IMR-90 (cell line): ENCODE data around the gene FBXW2. TPM values are rescaled to one million over a fixed set of nuclear protein-coding genes. Genes with fewer than 3 reads are reported as not detected.

Experiments
- ATAC-seq: fragments of 200-7000 bp; cut with Tn5 transposase; 2 replicates; pipeline ENCODE4 v1.9.1; 2020; ENCODE audit warnings: low read depth, mild to moderate bottlenecking, moderate library complexity
- BruUV-seq: library from RNA; stranded (reverse); fragments of 400-500 nt; replicated peaks from 2 replicates; lab custom pipeline; 2021; lab: Mats Ljungman, UMichigan
- CTCF ChIA-PET: fragments of 300-600 bp; formaldehyde crosslinking; extraction: SDS; loops from one replicate; lab custom pipeline; 2021; ENCODE audit warnings: antibody characterized with exemption; lab: Yijun Ruan, JAX
- POLR2A ChIA-PET: fragments of 300-600 bp; sonication (Branson Sonifier 250); formaldehyde crosslinking; loops from one replicate; lab custom pipeline; 2022; ENCODE audit warnings: antibody characterized with exemption; ENCODE audit not compliant: unreplicated experiment; lab: Charles Lee
- DNase-seq: peaks from one replicate; pipeline ENCODE4 v3.0.0; 2013
- H2AFZ ChIP-seq: replicated peaks from 2 replicates; pipeline ENCODE3; 2013; ENCODE audit warnings: low read length, mild to moderate bottlenecking; ENCODE audit not compliant: poor library complexity
- H2AK5ac ChIP-seq: 2 replicates; pipeline ENCODE4 v1.6.1; 2013; ENCODE audit warnings: low read depth, low read length, inconsistent platforms
- H2AK9ac ChIP-seq: replicated peaks from 2 replicates; pipeline ENCODE3; 2013; ENCODE audit warnings: mild to moderate bottlenecking, low read depth, low read length, moderate library complexity; ENCODE audit not compliant: poor library complexity
- H2BK120ac ChIP-seq: 2 replicates; pipeline ENCODE4 v1.6.1; 2013; ENCODE audit warnings: low read depth, low read length, inconsistent platforms
- H2BK15ac ChIP-seq: 3 replicates; pipeline ENCODE4 v1.6.1; 2013; ENCODE audit warnings: low read depth, low read length, inconsistent platforms
- H2BK20ac ChIP-seq: 2 replicates; pipeline ENCODE4 v1.6.1; 2013; ENCODE audit warnings: low read depth, mild to moderate bottlenecking, inconsistent platforms, low read length, moderate library complexity
- H2BK5ac ChIP-seq: 2 replicates; pipeline ENCODE4 v1.6.1; 2013; ENCODE audit warnings: mild to moderate bottlenecking, low read depth, low read length, inconsistent platforms; ENCODE audit not compliant: poor library complexity, severe bottlenecking
- H3K14ac ChIP-seq: replicated peaks from 2 replicates; pipeline ENCODE4 v1.6.1; 2013; ENCODE audit warnings: low read depth, low read length, inconsistent platforms
- H3K18ac ChIP-seq: 2 replicates; pipeline ENCODE4 v1.6.1; 2013; ENCODE audit warnings: low read depth, low read length, control low read depth
- H3K23ac ChIP-seq: 2 replicates; pipeline ENCODE4 v1.6.1; 2013; ENCODE audit warnings: low read depth, low read length, inconsistent platforms
- H3K27ac ChIP-seq: 2 replicates; pipeline ENCODE4 v1.5.1; 2013; ENCODE audit warnings: mild to moderate bottlenecking, control low read depth, low read length; ENCODE audit not compliant: insufficient read depth
- H3K27me3 ChIP-seq: 2 replicates; pipeline ENCODE4 v1.6.1; 2013; ENCODE audit warnings: low read length; ENCODE audit not compliant: control insufficient read depth, insufficient read depth
- H3K36me3 ChIP-seq: 2 replicates; pipeline ENCODE4 v1.6.1; 2013; ENCODE audit warnings: low read length, mixed read lengths; ENCODE audit not compliant: control insufficient read depth, insufficient read depth
- H3K4ac ChIP-seq: 2 replicates; pipeline ENCODE4 v1.6.1; 2013; ENCODE audit warnings: low read depth, low read length, inconsistent platforms
- H3K4me1 ChIP-seq: 2 replicates; pipeline ENCODE4 v1.6.1; 2013; ENCODE audit warnings: low read length, mixed read lengths; ENCODE audit not compliant: control insufficient read depth, insufficient read depth
- H3K4me2 ChIP-seq: 2 replicates; pipeline ENCODE4 v1.6.1; 2013; ENCODE audit warnings: low read depth, mild to moderate bottlenecking, control low read depth, low read length, moderate library complexity
- H3K4me3 ChIP-seq: 2 replicates; pipeline ENCODE4 v1.5.1; 2013; ENCODE audit warnings: low read depth, mild to moderate bottlenecking, control low read depth, low read length, moderate library complexity; ENCODE audit not compliant: insufficient read depth
- H3K56ac ChIP-seq: 2 replicates; pipeline ENCODE4 v1.6.1; 2013; ENCODE audit warnings: low read length, inconsistent platforms; ENCODE audit not compliant: insufficient read depth; ENCODE audit errors: extremely low read depth
- H3K79me1 ChIP-seq, 2 experiments: 2 replicates each; pipeline ENCODE4 v1.6.1; 2013; ENCODE audit warnings: low read length in 2 of 2, inconsistent platforms in 1 of 2, low read depth in 1 of 2
- H3K9ac ChIP-seq: 2 replicates; pipeline ENCODE4 v1.6.1; 2013; ENCODE audit warnings: low read depth, low read length, control low read depth
- H3K9me1 ChIP-seq: 2 replicates; pipeline ENCODE4 v1.6.1; 2013; ENCODE audit warnings: low read length, inconsistent platforms; ENCODE audit not compliant: insufficient read depth
- H3K9me3 ChIP-seq: 2 replicates; pipeline ENCODE4 v1.6.1; 2013; ENCODE audit warnings: low read length; ENCODE audit not compliant: control insufficient read depth, insufficient read depth
- H4K20me1 ChIP-seq: 2 replicates; pipeline ENCODE4 v1.6.1; 2013; ENCODE audit warnings: low read length, inconsistent platforms; ENCODE audit not compliant: insufficient read depth
- H4K5ac ChIP-seq: 2 replicates; pipeline ENCODE4 v1.6.1; 2013; ENCODE audit warnings: mild to moderate bottlenecking, low read depth, low read length, control low read depth
- H4K8ac ChIP-seq, 2 experiments: 2 replicates each; pipeline ENCODE4 v1.6.1; 2013; ENCODE audit warnings: low read depth in 2 of 2, low read length in 2 of 2, control low read depth in 1 of 2, inconsistent platforms in 1 of 2
- H4K91ac ChIP-seq: 2 replicates; pipeline ENCODE4 v1.6.1; 2013; ENCODE audit warnings: low read depth, low read length, inconsistent platforms; ENCODE audit not compliant: insufficient read depth
- BHLHE40 ChIP-seq: fragments of 150-350 bp; IDR thresholded peaks from 2 replicates; pipeline ENCODE4 v1.6.1; 2016; ENCODE audit warnings: mild to moderate bottlenecking, low read depth, low read length
- CEBPB ChIP-seq: IDR thresholded peaks from 2 replicates; pipeline ENCODE4 v1.6.1; 2012; ENCODE audit warnings: low read depth, low read length, improper control_type of control experiment
- CHD1 ChIP-seq: IDR thresholded peaks from 2 replicates; pipeline ENCODE4 v1.6.1; 2012; ENCODE audit warnings: low read depth, low read length, improper control_type of control experiment
- FOS ChIP-seq: fragments of 150-350 bp; IDR thresholded peaks from 2 replicates; pipeline ENCODE4 v1.6.1; 2016; ENCODE audit warnings: low read depth, low read length
- MAFK ChIP-seq: IDR thresholded peaks from 2 replicates; pipeline ENCODE4 v1.6.1; 2012; ENCODE audit warnings: low read depth, low read length, improper control_type of control experiment
- MAZ ChIP-seq: IDR thresholded peaks from 2 replicates; pipeline ENCODE4 v1.6.1; 2012; ENCODE audit warnings: low read depth, mild to moderate bottlenecking, low read length, improper control_type of control experiment, moderate library complexity, borderline replicate concordance
- MXI1 ChIP-seq: IDR thresholded peaks from 2 replicates; pipeline ENCODE4 v1.6.1; 2012; ENCODE audit warnings: low read depth, mild to moderate bottlenecking, low read length, moderate library complexity, borderline replicate concordance
- NFE2L2 ChIP-seq: fragments of 150-350 bp; IDR thresholded peaks from 2 replicates; pipeline ENCODE4 v1.6.1; 2016; ENCODE audit warnings: low read depth, mild to moderate bottlenecking, low read length
- POLR2A ChIP-seq: IDR thresholded peaks from 2 replicates; pipeline ENCODE4 v1.6.1; 2012; ENCODE audit warnings: mild to moderate bottlenecking, low read depth, low read length
- RAD21 ChIP-seq: IDR thresholded peaks from 2 replicates; pipeline ENCODE4 v1.6.1; 2012; ENCODE audit warnings: low read length, improper control_type of control experiment
- RCOR1 ChIP-seq: IDR thresholded peaks from 2 replicates; pipeline ENCODE4 v1.6.1; 2012; ENCODE audit warnings: mild to moderate bottlenecking, low read length, improper control_type of control experiment; ENCODE audit not compliant: insufficient replicate concordance
- RFX5 ChIP-seq: IDR thresholded peaks from 2 replicates; pipeline ENCODE4 v1.8.0; 2012; ENCODE audit warnings: low read depth, mild to moderate bottlenecking, low read length, moderate library complexity
- SMC3 ChIP-seq: fragments of 150-350 bp; IDR thresholded peaks from 2 replicates; pipeline ENCODE4 v1.6.1; 2016; ENCODE audit warnings: low read depth, mild to moderate bottlenecking, antibody characterized with exemption, low read length, moderate library complexity
- WGBS, 2 experiments: methylation state at CpG; one replicate each; pipeline versions ENCODE4 v1.1.5 to v1.1.7; 2013; ENCODE audit warnings: missing lambda C conversion rate in 2 of 2; ENCODE audit not compliant: insufficient read length in 1 of 2; ENCODE audit errors: extremely low coverage in 2 of 2; 5-methylcytosine and 5-hydroxymethylcytosine counted together
- dilution Hi-C: fragments of 300-500 bp; cut with HindIII; formaldehyde crosslinking; loops from one replicate; pipeline ENCODE4 v1.14.3; 2018; ENCODE audit warnings: low sequenced_read_pairs; ENCODE audit not compliant: unreplicated experiment
- in situ Hi-C: fragments of 300-500 bp; cut with MboI; formaldehyde crosslinking; loops from 3 replicates; pipeline ENCODE4 v1.14.3; 2019; ENCODE audit warnings: low sequenced_read_pairs, inconsistent platforms, mixed read lengths
- intact Hi-C: fragments of 100-400 bp; cut with micrococcal nuclease; formaldehyde crosslinking; loops from 2 replicates; pipeline ENCODE4 v1.10.0; 2022
- polyA plus RNA-seq, 3 experiments: library from polyadenylated mRNA; depleted of rRNA; stranded (reverse); fragments of >200 nt; gene quantifications; 2 replicates each; pipeline ENCODE4 v1.2.3, GENCODE V29; 2012; ENCODE audit warnings: low replicate concordance in 1 of 3
- total RNA-seq: library from RNA; depleted of rRNA; stranded (reverse); fragments of >200 nt; gene quantifications from 2 replicates; pipeline ENCODE4 v1.2.3, GENCODE V29; 2012
- TF ChIP-seq, protein P1 (sequence below): fragments of 150-350 bp; IDR thresholded peaks from 2 replicates; pipeline ENCODE4 v1.6.1; 2016; ENCODE audit warnings: low read depth, mild to moderate bottlenecking, low read length, moderate library complexity, borderline replicate concordance
- TF ChIP-seq, protein P2 (sequence below): conservative IDR thresholded peaks from 2 replicates; pipeline ENCODE4 v1.5.1; 2012; ENCODE audit warnings: mild to moderate bottlenecking, low read depth, low read length, improper control_type of control experiment
- TF ChIP-seq, protein P3 (sequence below): fragments of 150-350 bp; IDR thresholded peaks from 2 replicates; pipeline ENCODE4 v1.6.1; 2017; ENCODE audit warnings: mild to moderate bottlenecking, antibody characterized with exemption, low read length, low read depth

Gene FBXW2
- total and polyA plus RNA-seq, 2 of the 4 experiments (the other 2 are of a cell fraction): 27.1 to 43.5 TPM

DNA sequence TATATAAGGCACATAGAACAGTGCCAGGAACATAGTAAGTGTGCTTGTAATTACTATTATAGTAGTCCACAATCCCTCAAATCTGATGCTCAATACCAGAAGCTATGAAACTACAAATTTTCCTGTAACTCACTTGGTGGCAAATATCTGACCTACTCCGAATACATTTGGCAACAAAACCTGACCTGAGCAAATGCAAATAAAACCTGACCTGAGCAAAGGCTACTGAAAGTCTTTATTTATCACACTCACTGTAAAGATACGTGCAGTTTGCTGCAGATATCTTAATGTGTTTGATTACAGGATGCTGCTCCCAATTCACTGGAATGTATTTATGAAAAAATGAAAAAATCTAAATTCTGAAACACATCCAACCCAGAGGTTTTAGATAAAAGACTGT lies 86.0 kb downstream of the FBXW2 start:
- H4K91ac ChIP-seq: no peak overlapping the region
- H3K4ac ChIP-seq: no peak overlapping the region
- no peak overlapping the region for H3K4me3 ChIP-seq
- H3K18ac ChIP-seq: no peak overlapping the region
- no peak overlapping the region for H2BK5ac ChIP-seq
- H3K56ac ChIP-seq: no peak overlapping the region
- dilution Hi-C loops (no loop called here), intact Hi-C loops (no loop called here), in situ Hi-C loops (no loop called here)
- no peak overlapping the region for H4K8ac ChIP-seq
- H3K36me3 ChIP-seq: no peaks in the 10 kb centered on the region
- H3K9me1 ChIP-seq: peaks cover 3% of the 10 kb centered on the region; the same call in 1 of the 2 replicates
- no peak overlapping the region for H4K5ac ChIP-seq
- H3K4me1 ChIP-seq: peaks cover 5% of the 10 kb centered on the region
- TF ChIP-seq MXI1 (no peak), SMC3 (no peak), MAFK (no peak), MAZ (no peak), CEBPB (no peak), FOS (no peak), CHD1 (no peak), NFE2L2 (no peak), RCOR1 (no peak), BHLHE40 (no peak), RFX5 (no peak), RAD21 (no peak), POLR2A (no peak)
- TF ChIP-seq, protein P1, sequence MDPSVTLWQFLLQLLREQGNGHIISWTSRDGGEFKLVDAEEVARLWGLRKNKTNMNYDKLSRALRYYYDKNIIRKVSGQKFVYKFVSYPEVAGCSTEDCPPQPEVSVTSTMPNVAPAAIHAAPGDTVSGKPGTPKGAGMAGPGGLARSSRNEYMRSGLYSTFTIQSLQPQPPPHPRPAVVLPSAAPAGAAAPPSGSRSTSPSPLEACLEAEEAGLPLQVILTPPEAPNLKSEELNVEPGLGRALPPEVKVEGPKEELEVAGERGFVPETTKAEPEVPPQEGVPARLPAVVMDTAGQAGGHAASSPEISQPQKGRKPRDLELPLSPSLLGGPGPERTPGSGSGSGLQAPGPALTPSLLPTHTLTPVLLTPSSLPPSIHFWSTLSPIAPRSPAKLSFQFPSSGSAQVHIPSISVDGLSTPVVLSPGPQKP: no peak
- TF ChIP-seq, protein P2, sequence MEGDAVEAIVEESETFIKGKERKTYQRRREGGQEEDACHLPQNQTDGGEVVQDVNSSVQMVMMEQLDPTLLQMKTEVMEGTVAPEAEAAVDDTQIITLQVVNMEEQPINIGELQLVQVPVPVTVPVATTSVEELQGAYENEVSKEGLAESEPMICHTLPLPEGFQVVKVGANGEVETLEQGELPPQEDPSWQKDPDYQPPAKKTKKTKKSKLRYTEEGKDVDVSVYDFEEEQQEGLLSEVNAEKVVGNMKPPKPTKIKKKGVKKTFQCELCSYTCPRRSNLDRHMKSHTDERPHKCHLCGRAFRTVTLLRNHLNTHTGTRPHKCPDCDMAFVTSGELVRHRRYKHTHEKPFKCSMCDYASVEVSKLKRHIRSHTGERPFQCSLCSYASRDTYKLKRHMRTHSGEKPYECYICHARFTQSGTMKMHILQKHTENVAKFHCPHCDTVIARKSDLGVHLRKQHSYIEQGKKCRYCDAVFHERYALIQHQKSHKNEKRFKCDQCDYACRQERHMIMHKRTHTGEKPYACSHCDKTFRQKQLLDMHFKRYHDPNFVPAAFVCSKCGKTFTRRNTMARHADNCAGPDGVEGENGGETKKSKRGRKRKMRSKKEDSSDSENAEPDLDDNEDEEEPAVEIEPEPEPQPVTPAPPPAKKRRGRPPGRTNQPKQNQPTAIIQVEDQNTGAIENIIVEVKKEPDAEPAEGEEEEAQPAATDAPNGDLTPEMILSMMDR: no peak
- TF ChIP-seq, protein P3, sequence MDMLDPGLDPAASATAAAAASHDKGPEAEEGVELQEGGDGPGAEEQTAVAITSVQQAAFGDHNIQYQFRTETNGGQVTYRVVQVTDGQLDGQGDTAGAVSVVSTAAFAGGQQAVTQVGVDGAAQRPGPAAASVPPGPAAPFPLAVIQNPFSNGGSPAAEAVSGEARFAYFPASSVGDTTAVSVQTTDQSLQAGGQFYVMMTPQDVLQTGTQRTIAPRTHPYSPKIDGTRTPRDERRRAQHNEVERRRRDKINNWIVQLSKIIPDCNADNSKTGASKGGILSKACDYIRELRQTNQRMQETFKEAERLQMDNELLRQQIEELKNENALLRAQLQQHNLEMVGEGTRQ: no peak
- ChIA-PET CTCF (interaction anchor here (1.3 to 1.5 kb wide), 2 partner anchors 9 to 87 kb away, joined by 4 read pairs; no protein-coding TSS in a partner anchor), POLR2A (no interaction called here)
- no peak overlapping the region for H3K23ac ChIP-seq
- no peak overlapping the region for H2AFZ ChIP-seq
- no peaks in the 10 kb centered on the region for H3K9me3 ChIP-seq
- H3K79me1 ChIP-seq: peaks cover 11 to 38% of the 10 kb centered on the region in 2 experiments; a peak in 3 of 4 replicates
- DNase-seq (no peak), ATAC-seq (no peak)
- no peaks in the 10 kb centered on the region for H3K27me3 ChIP-seq
- H2AK5ac ChIP-seq: no peak overlapping the region
- no peak overlapping the region for H2AK9ac ChIP-seq
- H2BK120ac ChIP-seq: no peak overlapping the region
- WGBS, 2 experiments: no CpG with 5 or more reads among the region's 2 CpGs
- H3K9ac ChIP-seq: no peak overlapping the region
- no peak overlapping the region for H3K27ac ChIP-seq
- no peaks in the 10 kb centered on the region for H4K20me1 ChIP-seq
- no peak overlapping the region for H2BK15ac ChIP-seq
- H3K4me2 ChIP-seq: no peak overlapping the region
- no peak overlapping the region for H2BK20ac ChIP-seq
- H3K14ac ChIP-seq: no peak overlapping the region
- BruUV-seq: no TSS peak
